ENCODE measurements around the gene SLC22A5.

DNA sequence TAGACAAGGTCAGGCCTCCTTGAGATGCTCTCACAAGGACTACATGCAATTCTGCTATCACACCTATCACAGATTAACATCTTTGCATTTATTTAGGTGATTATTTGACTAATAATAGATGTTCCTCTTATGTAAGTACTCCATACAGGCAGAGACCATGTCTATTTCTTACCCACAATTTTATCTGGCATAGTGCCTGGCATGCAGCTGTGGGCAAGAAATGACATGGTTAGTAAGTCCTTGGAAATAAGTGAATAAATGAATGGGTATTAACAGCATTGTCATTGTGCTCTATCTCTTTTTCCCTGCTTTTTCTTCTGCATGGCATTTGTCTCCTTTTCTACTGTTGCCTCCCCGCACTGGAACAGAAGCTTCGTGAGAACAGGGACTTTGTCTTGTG, 49.4 kb downstream of the SLC22A5 start:
- TF ChIP-seq, protein P1, sequence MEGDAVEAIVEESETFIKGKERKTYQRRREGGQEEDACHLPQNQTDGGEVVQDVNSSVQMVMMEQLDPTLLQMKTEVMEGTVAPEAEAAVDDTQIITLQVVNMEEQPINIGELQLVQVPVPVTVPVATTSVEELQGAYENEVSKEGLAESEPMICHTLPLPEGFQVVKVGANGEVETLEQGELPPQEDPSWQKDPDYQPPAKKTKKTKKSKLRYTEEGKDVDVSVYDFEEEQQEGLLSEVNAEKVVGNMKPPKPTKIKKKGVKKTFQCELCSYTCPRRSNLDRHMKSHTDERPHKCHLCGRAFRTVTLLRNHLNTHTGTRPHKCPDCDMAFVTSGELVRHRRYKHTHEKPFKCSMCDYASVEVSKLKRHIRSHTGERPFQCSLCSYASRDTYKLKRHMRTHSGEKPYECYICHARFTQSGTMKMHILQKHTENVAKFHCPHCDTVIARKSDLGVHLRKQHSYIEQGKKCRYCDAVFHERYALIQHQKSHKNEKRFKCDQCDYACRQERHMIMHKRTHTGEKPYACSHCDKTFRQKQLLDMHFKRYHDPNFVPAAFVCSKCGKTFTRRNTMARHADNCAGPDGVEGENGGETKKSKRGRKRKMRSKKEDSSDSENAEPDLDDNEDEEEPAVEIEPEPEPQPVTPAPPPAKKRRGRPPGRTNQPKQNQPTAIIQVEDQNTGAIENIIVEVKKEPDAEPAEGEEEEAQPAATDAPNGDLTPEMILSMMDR (IDR thresholded peaks at IDR 0.05), result no peak
- TF ChIP-seq POLR2A (IDR thresholded peaks at IDR 0.05), result no peak

All from breast epithelium (tissue), 3 donors.